ENCODE measurements around the gene BLMH. TPM values are rescaled to one million over a fixed set of nuclear protein-coding genes. Genes with fewer than 3 reads are reported as not detected.

BLMH gene
- total and polyA plus RNA-seq, 4 donors: 4.2 to 17.5 (median 12.9) TPM

- no peak for DNase-seq (ENCODE audit: low spot score)
- Histone ChIP-seq H3K4me1 (ENCODE audit: control insufficient read depth in 4 of 4, insufficient read depth in 4 of 4, low read length in 3 of 4) (peaks cover 9 to 25% (median 22%) of the 10 kb centered on the region in 4 donors), H3K27ac (ENCODE audit: low read depth in 1 of 2, low read length in 2 of 2) (no peak overlapping the region), H3K9me3 (ENCODE audit: control insufficient read depth in 4 of 4, low read length in 3 of 4) (no peaks in the 10 kb centered on the region), H3K36me3 (ENCODE audit: control insufficient read depth in 4 of 4, insufficient read depth in 3 of 4, low read depth in 1 of 4, low read length in 3 of 4) (no peaks in the 10 kb centered on the region), H3K9ac (ENCODE audit: low read depth in 1 of 2, low read length in 2 of 2) (no peak overlapping the region), H3K4me3 (ENCODE audit: low read depth in 1 of 3, low read length in 3 of 3) (no peak overlapping the region), H3K27me3 (ENCODE audit: control insufficient read depth in 4 of 4, insufficient read depth in 4 of 4, low read length in 3 of 4) (no peaks in the 10 kb centered on the region)
- TF ChIP-seq FOXA1 (IDR thresholded peaks at IDR 0.05) (no peak), GABPA (IDR thresholded peaks at IDR 0.05 in 1 of 2, conservative IDR thresholded peaks at IDR 0.05 in 1 of 2) (no peak), JUND (IDR thresholded peaks at IDR 0.05) (no peak), SP1 (IDR thresholded peaks at IDR 0.05) (no peak), RXRA (IDR thresholded peaks at IDR 0.05) (no peak), CTCF (IDR thresholded peaks at IDR 0.05; ENCODE audit: low read depth, low read length, missing input control) (no peak), MAX (IDR thresholded peaks at IDR 0.05) (no peak), NR2F2 (IDR thresholded peaks at IDR 0.05) (no peak), YY1 (IDR thresholded peaks at IDR 0.05) (no peak), HNF4A (conservative IDR thresholded peaks at IDR 0.05) (no peak), TAF1 (conservative IDR thresholded peaks at IDR 0.05) (no peak), HNF4G (IDR thresholded peaks at IDR 0.05) (no peak), REST (IDR thresholded peaks at IDR 0.05) (no peak), EGR1 (IDR thresholded peaks at IDR 0.05; ENCODE audit: low read depth in 2 of 2) (no peak), FOXA2 (IDR thresholded peaks at IDR 0.05) (no peak), RAD21 (IDR thresholded peaks at IDR 0.05) (no peak)
- TF ChIP-seq, protein P1, sequence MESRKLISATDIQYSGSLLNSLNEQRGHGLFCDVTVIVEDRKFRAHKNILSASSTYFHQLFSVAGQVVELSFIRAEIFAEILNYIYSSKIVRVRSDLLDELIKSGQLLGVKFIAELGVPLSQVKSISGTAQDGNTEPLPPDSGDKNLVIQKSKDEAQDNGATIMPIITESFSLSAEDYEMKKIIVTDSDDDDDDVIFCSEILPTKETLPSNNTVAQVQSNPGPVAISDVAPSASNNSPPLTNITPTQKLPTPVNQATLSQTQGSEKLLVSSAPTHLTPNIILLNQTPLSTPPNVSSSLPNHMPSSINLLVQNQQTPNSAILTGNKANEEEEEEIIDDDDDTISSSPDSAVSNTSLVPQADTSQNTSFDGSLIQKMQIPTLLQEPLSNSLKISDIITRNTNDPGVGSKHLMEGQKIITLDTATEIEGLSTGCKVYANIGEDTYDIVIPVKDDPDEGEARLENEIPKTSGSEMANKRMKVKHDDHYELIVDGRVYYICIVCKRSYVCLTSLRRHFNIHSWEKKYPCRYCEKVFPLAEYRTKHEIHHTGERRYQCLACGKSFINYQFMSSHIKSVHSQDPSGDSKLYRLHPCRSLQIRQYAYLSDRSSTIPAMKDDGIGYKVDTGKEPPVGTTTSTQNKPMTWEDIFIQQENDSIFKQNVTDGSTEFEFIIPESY (IDR thresholded peaks at IDR 0.05): no peak
- TF ChIP-seq, protein P2, sequence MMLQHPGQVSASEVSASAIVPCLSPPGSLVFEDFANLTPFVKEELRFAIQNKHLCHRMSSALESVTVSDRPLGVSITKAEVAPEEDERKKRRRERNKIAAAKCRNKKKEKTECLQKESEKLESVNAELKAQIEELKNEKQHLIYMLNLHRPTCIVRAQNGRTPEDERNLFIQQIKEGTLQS (IDR thresholded peaks at IDR 0.05): no peak
- WGBS: 94% methylated on average over 8 of the region's 8 CpGs
Measured at GRCh38 chr17:30240177-30240576, 51.6 kb downstream of the BLMH start.
